GM23248 (cell line): ENCODE measurements around the gene RPL22.

ENCODE experiments used
- EZH2 ChIP-seq: fragments of 200-600 bp; sonication (generic); IDR thresholded peaks from 2 replicates; pipeline ENCODE4 v1.6.1; 2018; ENCODE audit warnings: antibody characterized with exemption, mild to moderate bottlenecking; ENCODE audit not compliant: insufficient read depth, poor library complexity, severe bottlenecking
- EZH2phosphoT487 ChIP-seq: fragments of 200-600 bp; sonication (generic); IDR thresholded peaks from 2 replicates; pipeline ENCODE4 v1.6.1; 2018; ENCODE audit warnings: antibody characterized with exemption, moderate library complexity, mild to moderate bottlenecking, low read depth; ENCODE audit not compliant: insufficient read depth

DNA sequence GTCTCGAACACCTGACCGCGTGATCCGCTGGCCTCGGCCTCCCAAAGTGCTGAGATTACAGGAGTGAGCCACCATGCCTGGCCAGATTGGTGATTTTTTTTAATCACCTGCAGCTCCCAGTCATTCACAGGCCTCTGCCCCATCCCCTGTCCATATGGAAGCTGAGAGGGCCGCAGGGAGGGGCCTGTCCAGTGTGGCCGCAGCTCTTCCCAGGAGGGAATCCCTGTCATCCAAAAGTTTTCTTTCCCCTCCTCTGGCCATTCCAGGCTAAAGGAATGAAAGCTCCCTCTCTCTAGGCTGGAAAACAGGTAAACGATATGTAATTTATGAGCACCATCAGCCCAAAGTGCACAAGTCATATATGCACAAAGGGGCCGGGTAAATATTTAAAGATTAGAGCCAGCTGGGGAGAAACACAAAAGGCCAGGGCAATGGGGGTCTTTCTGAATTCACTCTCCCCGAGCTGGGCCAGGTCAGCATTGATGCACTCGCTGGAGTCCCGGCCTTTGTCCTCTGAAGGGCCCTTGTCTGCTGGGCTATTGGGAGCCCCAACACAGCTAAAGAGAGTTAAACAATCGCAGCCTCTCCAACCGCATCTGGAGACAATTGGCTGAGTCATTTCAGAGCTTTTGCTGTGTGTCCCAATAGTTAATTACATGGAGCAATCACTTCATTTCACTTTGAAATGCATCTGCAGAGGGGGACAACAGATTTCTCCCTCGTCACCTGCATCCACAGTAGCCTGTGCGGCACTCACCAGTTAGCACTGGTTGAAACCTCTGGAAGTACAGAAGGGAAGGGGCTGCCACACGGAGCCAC is 40.8 kb upstream of the RPL22 start:
- TF ChIP-seq EZH2, result no peak
- TF ChIP-seq EZH2phosphoT487, result no peak
